ENCODE measurements around the gene GATC.
"Not testable (repeated sequence)": the region's sequence is repeated elsewhere in the genome, so short reads cannot be mapped to it uniquely, and the experiment has no call there.

Gene GATC

DNA sequence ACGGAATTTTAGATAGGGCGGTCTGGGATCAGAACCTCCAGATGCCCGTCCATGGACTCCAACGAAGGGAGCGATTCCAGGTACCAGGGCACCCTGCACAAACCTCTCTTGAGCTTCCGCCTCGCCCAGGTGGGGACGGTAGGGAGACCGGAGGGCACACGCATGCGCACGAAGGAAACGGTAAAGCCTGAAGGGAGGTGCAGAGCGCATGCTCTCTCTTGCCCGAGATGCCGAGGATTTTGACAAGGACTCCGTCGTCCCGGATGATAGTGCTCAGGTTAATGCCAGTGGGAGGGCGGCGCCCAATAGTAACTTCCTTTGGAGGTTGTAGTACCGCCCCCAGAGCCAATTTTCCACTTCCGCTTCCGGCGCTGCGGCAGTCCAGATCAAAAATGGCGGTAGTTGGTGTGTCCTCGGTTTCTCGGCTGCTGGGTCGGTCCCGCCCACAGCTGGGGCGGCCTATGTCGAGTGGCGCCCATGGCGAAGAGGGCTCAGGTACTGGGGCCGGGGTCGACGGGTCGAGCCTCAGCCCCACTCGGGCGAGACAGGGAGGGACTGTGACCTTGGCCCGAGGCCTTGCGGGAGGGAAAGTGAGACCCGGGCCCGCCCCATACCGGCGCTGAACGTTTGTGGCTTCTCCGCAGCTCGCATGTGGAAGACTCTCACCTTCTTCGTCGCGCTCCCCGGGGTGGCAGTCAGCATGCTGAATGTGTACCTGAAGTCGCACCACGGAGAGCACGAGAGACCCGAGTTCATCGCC, 8.3 kb upstream of the GATC start, which contains the start of gene COX6A1:
Gene COX6A1, plus strand, starts transcription at position 379 of the 760 bp plus-strand sequence. Its CDS starts 14 bp downstream, at position 393.
- DNase-seq = peak; percentile 98

DNA sequence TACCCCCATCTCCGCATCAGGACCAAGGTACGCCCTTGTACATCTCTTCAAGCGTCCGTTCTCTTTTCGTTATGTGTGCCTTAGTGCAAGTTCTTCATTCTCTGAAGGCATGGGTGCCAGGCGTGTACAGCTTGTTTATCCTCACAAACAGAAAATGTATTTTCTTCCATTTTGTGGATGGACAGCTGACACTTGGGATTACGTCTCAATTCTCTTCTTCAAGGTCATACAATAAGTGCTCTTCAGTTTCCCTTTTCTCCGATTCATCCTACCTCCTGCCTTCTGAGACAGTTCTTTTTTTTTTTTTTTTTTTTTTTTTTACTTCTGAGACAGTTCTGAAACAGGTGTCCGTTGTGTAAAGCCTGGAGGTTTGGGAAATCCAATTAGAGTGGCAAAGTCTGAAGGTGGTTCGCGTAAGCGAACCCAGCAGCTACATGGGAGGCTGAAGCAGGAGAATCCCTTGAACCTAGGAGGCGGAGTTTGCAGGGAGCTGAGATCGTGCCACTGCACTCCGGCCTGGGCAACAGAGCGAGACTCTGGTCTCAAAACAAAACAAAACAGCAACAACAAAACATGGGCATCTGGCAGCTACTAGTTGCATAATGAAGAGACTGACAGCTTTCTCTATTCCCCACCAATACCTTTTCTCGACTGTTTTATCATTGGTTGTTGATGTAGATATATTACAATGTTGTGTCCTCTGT, 7.6 kb upstream of the GATC start:
- DNase-seq = no peak

DNA sequence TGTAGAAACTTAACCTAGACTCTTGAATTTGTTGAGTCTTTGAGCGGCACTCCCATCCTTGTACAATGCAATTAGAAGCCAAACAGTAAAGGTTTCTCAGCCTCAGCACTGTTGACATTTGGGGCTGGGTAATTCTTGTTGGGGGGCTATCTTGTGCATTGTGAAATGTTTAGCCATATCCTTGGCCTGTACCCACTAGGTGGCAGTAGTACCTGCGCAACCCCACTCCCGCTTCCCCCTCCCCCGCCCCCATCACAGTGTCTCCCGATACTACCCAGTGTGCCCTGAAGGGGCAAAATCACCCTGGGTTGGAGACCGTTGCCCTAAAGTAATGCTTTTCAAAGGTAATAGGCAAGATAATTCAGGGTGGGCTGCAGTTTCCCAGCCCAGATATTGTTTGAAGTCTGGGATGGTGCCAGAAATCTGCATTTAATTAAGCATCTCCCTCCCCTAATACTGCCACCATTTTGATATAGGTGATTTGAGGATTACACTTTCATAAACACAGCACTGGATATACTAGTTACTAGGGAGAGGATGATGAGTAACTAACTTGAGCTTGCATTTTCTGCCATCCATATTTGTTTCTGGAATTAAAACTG, 6.5 kb upstream of the GATC start:
- DNase-seq = no peak

DNA sequence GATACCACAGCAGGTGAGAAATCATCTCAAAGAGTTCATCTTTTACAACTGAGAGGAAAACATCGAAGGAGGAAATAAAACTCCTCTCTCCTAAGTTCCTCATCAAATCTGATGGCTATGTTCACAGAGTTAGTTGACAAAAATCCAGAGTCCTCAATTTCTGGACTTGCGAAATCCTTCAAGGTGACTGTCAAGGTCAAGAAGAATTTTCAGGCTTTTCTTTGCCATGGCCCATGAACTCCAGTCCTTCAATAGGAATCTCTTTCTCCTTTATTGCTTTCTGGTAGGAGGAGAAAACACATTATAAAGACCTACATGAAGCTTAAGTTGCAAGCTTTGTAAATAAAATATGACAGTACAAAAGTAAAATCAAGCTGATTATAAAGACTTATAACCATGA, 1.6 kb upstream of the GATC start:
- DNase-seq = no peak

DNA sequence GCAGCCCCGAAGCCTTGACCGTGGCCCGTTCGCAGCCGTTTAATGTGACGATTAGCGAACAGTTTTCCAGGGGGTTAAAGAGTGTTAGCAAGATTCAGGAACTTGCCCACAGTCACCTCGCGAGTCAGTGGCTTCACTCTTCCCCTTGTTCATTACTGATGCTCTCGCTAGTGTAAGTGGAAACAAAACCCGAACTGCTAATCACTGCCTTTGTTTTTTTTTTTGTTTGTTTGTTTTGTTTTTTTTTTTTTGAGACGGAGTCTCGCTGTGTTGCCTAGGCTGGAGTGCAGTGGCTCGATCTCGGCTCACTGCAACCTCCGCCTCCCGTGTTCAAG, 567 bp downstream of the GATC start:
- not testable (repeated sequence) for DNase-seq

DNA sequence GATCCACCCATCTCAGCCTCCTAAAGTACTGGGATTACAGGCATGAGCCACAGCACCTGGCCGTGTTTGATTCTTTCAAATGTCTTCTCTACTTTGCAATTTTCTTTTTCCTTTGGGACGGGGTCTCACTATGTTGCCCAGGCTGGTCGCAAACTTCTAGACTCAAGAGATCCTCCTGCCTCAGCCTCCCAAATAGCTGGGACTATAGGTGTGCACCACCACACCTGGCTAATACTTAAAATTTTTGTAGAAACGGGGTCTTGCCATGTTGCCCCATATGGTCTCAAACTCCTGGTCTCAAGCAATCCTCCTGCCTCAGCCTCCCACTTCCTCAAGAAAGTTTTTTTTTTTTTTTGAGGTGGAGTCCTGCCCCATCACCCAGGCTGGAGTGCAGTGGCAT, 1.7 kb downstream of the GATC start:
- no peak for DNase-seq

DNA sequence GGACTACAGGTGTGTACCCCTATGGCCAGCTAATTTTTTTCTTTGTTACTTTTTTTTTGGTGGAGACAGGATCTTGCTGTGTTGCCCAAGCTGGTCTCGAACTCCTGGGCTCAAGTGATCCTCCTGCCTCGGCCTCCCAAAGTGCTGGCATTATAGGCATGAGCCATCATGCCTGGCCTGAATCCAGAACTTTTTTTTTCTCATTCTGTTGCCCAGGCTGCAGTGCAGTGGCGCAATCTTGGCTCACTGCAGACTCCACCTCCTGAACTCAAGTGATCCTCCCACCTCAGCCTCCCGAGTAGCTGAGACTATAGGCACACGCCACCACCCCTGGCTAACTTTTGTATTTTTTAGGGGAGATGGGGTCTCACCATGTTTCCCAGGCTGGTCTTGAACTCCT, 6.3 kb downstream of the GATC start:
- not testable (repeated sequence) for DNase-seq

DNA sequence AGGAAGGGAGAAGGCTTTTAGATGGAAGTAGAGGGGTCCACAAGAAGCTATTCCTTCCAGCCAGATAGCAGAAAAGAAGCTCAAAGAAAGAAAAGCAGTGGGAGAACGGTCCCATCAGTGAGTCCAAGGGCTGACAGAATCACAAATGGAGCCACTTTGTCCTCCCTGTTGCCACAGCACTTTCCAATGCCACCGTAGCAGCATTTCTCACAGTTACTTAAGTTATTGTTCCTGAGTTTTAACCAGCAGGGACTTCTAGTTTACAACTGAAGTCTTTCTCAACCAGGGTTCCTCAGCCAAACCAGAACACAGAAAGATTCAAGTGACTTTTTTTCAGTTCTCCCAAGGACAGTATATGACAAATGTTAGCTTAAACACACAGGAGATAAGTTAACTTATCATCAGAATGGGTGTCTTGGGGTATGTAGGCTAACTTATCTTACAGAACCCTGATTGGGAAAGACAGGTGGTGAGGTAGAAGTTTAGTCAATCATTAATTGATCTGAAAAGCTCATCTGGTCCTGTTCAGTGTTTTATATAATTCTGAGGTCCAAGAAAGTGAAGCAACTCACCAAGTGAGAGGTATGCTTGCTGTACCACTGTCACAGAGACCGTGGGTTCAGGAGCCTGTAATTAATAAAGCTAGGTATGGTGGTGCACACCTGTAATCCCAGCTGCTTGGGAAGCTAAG, 7.0 kb downstream of the GATC start:
- DNase-seq = no peak

DNA sequence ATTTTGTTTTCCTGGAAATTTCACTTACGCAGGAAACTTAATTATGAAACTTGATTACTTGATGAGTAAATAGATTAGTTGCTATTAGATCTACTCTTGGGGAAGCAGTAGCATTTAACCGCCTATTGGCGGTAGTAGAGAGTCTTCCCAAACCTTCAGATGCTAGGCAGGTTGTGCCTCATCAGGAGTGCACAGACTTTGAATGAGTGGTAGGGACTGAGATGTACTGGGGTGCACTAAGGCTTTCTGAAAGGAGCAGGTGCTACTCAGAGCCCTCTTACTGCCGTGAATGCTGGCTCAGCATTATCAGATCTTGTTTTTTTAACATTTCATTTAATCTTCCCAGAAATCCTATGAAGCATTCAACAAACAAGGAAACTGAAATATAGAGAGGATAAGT, 7.7 kb downstream of the GATC start:
- no peak for DNase-seq

DNA sequence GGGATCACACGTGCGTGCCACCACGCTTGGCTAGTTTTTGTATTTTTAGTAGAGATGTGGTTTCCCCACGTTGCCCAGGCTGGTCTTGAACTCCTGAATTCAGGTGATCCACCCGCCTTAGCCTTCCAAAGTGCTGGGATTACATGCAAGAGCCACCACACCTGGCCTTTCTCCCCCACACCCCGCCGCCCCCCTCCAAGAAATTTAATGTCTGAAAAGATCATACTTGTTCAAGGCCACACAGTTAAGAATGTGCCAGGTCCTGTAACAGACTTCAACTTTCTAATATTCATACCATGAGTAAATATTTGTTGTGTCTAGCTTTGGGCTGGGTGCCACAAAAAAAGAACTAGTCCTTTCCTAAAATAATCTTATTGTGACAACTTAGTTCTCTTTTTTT, 9.1 kb downstream of the GATC start:
- no peak for DNase-seq

DNA sequence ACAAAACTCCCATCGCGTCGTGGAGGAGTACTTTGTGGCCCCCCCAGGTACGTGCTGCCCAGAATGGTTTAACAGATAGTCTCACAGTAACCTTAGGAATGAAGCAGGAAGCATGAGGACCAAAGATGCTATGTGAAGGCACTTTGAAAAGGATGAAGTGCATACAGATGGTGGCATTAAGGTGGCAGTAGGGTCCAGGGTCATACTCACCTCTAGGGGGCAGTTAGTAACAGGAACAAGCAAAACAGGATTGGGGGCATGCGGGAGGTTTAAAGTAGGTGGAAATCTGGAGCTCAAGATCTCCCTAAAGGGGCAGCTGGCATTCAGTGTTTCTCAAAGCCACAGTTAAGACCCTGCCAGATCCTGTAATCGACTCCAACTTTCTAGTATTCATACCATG, 10.9 kb downstream of the GATC start:
- DNase-seq = no peak

DNA sequence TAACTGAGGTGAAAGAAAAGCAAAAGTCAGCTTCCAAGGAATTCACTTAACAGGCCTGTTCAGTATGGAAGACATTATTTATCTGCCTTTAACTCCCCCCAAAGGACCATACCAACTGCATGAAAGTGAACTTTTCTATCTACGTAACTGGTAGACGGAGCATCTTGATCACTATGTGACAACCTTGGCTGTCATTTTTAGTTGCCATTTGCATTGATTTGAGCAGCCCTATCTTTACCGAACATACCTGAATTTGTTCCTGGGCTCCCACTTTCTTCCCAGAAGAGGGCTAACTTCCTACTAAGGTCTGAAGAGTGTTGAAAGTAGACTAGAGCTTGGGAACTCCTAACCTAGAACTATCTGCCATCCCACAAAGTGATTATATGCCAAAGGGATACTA, 13.9 kb downstream of the GATC start:
- DNase-seq = no peak

DNA sequence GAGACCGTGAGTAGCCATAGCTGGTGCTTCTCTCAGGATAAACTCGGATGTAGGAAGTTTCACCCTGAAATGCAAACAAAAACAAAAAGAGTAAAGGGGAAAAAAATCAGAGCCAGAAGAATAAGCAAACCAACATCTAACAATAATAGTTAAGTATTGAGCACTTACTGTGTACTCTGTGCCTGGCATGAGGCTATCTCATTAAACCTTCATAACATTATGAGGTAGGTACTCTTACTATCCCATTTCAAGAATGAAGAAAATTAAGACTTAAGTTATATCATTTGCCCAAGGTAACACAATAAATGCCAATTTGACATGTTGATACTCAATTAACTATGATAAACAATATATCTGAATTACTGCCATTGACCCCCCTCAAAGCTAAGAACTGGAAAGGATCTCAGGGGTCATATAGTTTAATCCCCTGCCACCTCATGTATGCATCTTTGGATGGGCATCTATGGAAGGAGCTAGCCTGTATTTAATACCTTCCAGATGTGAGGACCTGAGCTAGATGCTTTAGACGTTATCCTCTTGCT, 15.9 kb downstream of the GATC start:
- DNase-seq = no peak

DNA sequence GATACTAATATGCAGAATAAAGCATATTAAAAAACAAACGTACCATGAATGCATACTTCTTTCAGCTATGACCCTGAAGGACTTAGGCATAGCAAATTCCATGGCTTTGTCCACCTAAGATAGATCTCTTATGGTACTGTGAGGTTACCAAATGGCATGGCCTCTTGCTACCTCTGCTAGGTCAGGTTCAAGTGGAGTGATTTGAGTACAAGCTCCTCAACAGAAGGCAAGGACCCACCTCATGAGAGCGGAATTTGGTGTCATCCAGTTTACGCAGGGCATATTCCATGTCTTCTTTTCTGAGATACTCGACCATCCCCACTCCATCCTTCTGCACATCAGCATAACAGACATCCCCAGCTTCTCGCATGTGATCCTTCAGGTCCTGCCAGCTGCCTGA, 17.5 kb downstream of the GATC start:
- DNase-seq = no peak

DNA sequence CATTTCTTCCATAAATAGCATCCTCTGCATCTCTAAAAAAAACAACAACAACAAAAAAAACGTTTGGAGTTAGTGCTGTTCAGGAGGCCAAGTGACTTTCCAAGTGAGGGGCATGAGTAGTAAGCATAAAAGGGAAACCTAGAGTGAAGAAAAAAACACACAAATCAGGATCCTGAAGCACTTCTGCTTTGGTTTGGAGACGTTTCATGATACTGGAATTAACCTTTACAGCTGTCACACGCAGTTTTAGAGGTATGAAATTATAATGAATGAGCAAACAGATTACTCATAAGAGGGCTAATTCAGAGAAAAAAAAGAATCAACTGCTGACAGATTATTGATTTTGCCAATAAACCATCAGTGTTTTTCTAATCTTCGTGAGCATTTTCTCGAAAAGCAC, 19.5 kb downstream of the GATC start:
- no peak for DNase-seq

DNA sequence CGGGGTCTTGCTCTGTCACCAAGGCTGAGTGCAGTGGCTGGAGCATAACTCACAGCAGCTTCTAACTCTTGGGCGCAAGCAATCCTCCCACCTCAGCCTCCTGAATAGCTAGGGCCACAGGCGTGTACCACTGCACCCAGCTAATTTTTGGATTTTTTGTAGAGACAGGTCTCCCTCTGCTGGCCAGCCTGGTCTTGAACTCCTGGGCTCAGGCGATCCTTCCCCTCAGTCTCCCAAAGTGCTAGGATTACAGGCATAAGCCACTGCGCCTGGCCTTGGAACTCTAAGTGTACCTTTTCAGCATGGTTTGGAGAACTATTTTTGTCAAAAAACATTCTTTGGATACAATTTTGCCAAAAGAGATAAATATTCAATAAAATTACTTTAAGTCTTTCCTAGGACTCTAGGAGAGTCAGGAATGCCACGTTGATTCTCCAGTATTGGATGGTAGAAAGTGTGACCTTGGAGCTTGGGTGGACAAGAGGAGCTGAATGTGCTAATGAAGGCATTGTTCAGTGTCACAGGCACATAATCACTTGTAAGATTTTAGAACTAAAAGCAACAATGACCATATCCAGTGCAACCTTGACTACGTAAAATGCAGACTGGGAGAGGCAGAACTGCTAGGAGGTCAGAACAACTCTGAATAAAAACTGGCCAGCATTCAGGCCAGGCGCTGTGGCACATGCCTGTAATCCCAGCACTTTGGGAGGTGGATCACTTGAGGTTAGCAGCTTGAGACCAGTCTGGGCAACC, 20.5 kb downstream of the GATC start:
- DNase-seq = no peak

DNA sequence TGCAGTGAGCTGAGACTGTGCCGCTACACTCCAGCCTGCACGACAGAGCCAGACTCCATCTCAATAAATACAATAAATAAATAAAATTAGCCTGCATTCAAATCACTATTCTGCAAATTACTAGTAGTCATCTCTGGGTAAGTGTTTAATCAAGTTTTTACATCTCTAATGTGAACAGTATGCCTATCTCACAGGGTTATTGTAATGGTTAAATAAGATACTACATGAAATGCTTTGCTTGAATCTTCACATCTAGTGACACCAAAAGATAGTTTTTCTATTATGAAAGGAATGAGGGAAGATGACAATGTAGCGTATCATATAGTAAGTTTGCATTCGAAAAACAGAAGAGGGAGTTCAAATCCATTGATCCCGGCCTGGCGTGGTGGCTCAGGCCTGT, 21.2 kb downstream of the GATC start:
- DNase-seq = no peak

DNA sequence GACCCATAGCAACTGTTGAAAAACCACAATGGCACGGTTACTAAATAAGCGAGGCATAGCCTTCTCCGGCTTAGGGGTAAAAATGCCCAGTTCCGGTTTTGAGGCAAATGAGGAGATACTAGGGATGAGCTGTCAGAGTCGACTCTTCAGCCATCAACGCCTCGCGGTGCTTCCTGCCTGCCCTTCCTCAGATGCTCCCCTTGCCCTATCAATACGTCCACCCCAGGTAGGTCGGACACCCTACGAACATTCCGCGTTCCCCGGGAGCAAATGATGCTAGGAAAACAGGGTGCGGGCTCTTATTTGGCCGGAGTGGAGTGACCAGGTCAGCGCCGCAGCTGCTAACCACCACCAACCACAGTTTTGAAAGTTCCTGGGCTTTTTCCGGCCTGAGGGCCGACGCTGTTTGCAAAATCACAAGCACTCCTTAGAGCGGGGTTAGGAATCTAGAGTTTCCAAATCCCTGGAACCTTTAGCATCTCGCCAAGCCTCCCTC, 22.1 kb downstream of the GATC start:
- DNase-seq = peak; percentile 41

DNA sequence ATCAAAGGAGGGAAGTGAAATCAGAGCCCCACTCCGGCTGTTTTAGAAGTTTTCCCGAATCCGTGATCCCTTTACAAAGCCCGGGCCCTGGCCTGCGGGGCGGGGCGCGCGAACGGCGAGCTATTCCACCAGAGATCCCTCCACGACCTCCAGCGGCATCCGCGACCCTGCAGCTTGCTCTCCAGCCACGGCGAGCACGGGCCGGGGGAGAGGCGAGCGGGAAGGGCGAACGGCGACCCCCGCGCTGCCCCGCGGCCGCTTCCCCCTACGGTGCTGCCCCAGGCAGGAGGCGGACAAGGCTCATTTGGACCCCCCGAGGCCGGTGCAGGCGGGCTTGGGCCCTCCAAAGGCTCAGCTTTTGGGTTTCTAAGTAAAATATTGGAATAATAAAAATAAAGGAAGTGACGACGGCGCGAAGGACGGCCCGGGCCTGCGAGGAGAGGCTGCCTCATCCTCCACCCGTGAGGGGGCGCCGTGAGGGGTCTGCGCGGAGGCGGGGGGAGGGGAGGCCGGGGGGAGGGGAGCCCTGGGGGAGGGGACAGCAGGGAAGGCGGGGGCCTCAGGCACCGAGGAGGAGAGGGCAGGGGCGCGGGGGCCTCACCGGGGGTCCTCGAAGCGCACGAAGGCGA, 22.7 kb downstream of the GATC start:
- no peak for DNase-seq

DNA sequence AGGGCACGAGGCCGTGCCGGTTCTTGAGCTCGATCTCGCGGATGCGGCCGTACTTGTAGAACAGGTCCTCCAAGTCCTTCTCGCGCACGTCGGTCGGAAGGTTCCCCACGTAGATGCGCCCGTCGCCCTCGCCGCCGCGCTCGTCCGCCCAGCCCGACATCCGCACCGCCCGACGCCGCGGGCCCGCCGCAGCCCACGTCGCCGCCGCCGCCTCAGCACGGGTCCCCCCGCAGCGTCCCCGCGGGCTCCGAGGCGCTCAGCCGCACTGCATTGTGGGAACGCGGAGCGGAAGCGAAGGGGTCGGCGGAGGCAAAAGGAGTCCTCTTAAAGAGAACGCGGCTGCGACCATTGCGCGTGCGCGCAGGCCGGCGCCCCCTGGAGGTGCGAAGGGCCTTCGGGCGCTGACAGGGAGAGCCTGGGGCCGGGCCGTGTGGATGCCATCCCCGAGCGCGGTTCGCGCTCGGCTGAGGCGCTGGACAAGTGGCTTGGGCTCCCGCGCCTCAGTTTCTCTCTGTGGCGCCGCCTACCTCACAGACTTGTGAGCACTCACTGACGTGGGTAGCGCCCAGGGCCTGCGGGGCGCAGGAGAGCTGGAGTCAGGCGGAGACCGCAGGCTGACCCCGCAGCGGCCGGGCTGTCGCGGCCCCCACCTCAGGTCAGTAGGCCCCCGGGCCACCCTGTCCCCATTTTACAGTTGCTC, 23.4 kb downstream of the GATC start, which contains the start of gene SRSF9:
Gene SRSF9, minus strand, starts transcription at position 299 of the 700 bp plus-strand sequence. Its CDS starts 139 bp downstream, at position 160.
- DNase-seq = peak; percentile 74

DNA sequence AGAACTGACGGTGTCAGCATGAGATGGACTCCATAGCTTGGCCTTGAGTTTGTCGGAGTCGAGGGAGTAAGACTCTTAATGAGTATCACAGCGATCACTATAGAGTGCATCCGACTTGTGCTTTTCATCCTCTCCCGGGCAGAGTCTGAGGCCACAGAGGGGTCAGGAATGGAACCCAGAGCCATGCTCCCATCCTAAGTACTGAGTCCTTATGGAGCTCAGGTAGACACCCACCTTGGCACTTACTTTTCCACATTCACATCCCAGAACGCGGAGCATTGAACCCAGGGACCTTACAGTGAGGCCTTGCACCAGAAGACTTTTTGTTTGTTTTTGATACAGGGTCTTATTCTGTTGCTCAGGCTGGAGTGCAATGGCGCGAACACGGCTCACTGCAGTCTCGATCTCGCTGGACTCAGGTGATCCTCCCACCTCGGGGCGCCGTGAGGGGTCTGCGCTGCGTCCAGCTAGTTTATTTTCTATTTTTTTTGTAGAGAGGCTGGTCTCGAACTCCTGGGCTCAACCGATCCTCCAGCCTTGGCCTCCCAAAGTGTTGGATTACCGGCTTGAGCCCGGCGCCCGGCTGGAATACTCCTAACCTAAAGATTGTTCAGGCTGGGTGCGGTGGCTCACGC, 24.0 kb downstream of the GATC start:
- no peak for DNase-seq
